ENCODE results near the gene PPP1R9A. TPM values are rescaled to one million over a fixed set of nuclear protein-coding genes. Genes with fewer than 3 reads are reported as not detected.

The PPP1R9A gene
- total and polyA plus RNA-seq, 10 of the 15 experiments (the other 5 are each of a cell fraction or from before 2014, with no cell fraction given): 0.04 to 0.12 TPM; not detected in 8

DNA sequence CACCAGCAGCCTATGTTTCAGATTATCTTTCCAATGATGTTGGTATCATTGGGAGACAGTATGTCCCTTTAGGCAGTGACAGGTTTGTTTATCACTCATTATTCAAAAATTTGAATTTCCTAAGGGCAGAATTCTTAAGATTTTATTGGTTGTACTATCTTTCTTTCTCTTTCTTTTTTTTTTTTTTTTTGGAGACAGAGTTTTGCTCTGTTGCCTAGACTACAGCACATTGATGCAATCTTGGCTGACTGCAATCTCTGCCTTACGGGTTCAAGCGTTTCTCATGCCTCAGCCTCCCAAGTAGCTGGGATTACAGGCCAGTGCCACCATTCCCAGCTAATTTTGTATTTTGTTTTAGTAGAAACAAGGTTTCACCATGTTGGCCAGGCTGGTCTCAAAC is 305.8 kb downstream of the PPP1R9A start:
- Histone ChIP-seq H3K4me2 (ENCODE audit: control insufficient read depth, insufficient read depth) (no peak overlapping the region), H2AFZ (ENCODE audit: control insufficient read depth, low read depth, low read length) (no peak overlapping the region), H3K9ac (ENCODE audit: control insufficient read depth, insufficient read depth, low read length) (no peak overlapping the region), H3K9me3 (replicated peaks; ENCODE audit: control insufficient read depth, insufficient read depth, low read length) (no peaks in the 10 kb centered on the region), H3K4me1 (ENCODE audit: control insufficient read depth, insufficient read depth, low read length) (no peaks in the 10 kb centered on the region), H3K36me3 (ENCODE audit: control insufficient read depth in 2 of 2, insufficient read depth in 2 of 2, low read length in 1 of 2) (no peaks in the 10 kb centered on the region), H3K27ac (ENCODE audit: control insufficient read depth, insufficient read depth) (no peak overlapping the region), H4K20me1 (ENCODE audit: control insufficient read depth, insufficient read depth) (no peaks in the 10 kb centered on the region), H3K4me3 (no peak overlapping the region), H3K79me2 (ENCODE audit: control insufficient read depth, insufficient read depth, low read length) (no peaks in the 10 kb centered on the region), H3K27me3 (replicated peaks in 1 of 2; ENCODE audit: control insufficient read depth in 2 of 2, insufficient read depth in 2 of 2, low read length in 1 of 2) (no peaks in the 10 kb centered on the region)
- ChIA-PET POLR2A (no interaction called here), SMC1A (ENCODE audit: uncharacterized antibody, unreplicated experiment) (no interaction called here), RAD21 (ENCODE audit: unreplicated experiment) (no interaction called here), CTCF (interaction anchor here (1.3 kb wide), 1 partner anchor 764 kb away, joined by 3 read pairs; no protein-coding TSS in a partner anchor)
- no peak for TF ChIP-seq ZSCAN29 (IDR thresholded peaks at IDR 0.05)
- TF ChIP-seq MTA3 (IDR thresholded peaks at IDR 0.05; ENCODE audit: borderline replicate concordance, low read length): no peak
- TF ChIP-seq, protein P1, sequence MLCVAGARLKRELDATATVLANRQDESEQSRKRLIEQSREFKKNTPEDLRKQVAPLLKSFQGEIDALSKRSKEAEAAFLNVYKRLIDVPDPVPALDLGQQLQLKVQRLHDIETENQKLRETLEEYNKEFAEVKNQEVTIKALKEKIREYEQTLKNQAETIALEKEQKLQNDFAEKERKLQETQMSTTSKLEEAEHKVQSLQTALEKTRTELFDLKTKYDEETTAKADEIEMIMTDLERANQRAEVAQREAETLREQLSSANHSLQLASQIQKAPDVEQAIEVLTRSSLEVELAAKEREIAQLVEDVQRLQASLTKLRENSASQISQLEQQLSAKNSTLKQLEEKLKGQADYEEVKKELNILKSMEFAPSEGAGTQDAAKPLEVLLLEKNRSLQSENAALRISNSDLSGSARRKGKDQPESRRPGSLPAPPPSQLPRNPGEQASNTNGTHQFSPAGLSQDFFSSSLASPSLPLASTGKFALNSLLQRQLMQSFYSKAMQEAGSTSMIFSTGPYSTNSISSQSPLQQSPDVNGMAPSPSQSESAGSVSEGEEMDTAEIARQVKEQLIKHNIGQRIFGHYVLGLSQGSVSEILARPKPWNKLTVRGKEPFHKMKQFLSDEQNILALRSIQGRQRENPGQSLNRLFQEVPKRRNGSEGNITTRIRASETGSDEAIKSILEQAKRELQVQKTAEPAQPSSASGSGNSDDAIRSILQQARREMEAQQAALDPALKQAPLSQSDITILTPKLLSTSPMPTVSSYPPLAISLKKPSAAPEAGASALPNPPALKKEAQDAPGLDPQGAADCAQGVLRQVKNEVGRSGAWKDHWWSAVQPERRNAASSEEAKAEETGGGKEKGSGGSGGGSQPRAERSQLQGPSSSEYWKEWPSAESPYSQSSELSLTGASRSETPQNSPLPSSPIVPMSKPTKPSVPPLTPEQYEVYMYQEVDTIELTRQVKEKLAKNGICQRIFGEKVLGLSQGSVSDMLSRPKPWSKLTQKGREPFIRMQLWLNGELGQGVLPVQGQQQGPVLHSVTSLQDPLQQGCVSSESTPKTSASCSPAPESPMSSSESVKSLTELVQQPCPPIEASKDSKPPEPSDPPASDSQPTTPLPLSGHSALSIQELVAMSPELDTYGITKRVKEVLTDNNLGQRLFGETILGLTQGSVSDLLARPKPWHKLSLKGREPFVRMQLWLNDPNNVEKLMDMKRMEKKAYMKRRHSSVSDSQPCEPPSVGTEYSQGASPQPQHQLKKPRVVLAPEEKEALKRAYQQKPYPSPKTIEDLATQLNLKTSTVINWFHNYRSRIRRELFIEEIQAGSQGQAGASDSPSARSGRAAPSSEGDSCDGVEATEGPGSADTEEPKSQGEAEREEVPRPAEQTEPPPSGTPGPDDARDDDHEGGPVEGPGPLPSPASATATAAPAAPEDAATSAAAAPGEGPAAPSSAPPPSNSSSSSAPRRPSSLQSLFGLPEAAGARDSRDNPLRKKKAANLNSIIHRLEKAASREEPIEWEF (IDR thresholded peaks at IDR 0.05; ENCODE audit: insufficient replicate concordance, low read depth, low read length): no peak
- TF ChIP-seq, protein P2, sequence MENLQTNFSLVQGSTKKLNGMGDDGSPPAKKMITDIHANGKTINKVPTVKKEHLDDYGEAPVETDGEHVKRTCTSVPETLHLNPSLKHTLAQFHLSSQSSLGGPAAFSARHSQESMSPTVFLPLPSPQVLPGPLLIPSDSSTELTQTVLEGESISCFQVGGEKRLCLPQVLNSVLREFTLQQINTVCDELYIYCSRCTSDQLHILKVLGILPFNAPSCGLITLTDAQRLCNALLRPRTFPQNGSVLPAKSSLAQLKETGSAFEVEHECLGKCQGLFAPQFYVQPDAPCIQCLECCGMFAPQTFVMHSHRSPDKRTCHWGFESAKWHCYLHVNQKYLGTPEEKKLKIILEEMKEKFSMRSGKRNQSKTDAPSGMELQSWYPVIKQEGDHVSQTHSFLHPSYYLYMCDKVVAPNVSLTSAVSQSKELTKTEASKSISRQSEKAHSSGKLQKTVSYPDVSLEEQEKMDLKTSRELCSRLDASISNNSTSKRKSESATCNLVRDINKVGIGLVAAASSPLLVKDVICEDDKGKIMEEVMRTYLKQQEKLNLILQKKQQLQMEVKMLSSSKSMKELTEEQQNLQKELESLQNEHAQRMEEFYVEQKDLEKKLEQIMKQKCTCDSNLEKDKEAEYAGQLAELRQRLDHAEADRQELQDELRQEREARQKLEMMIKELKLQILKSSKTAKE (IDR thresholded peaks at IDR 0.05; ENCODE audit: low read depth, poor library complexity, severe bottlenecking): no peak
- TF ChIP-seq DPF2 (IDR thresholded peaks at IDR 0.05): no peak
- TF ChIP-seq NFYB (IDR thresholded peaks at IDR 0.05; ENCODE audit: insufficient read depth, low read depth, low read length): no peak
- no peak for TF ChIP-seq EED (IDR thresholded peaks at IDR 0.05; ENCODE audit: low read depth)
- TF ChIP-seq, protein P3, sequence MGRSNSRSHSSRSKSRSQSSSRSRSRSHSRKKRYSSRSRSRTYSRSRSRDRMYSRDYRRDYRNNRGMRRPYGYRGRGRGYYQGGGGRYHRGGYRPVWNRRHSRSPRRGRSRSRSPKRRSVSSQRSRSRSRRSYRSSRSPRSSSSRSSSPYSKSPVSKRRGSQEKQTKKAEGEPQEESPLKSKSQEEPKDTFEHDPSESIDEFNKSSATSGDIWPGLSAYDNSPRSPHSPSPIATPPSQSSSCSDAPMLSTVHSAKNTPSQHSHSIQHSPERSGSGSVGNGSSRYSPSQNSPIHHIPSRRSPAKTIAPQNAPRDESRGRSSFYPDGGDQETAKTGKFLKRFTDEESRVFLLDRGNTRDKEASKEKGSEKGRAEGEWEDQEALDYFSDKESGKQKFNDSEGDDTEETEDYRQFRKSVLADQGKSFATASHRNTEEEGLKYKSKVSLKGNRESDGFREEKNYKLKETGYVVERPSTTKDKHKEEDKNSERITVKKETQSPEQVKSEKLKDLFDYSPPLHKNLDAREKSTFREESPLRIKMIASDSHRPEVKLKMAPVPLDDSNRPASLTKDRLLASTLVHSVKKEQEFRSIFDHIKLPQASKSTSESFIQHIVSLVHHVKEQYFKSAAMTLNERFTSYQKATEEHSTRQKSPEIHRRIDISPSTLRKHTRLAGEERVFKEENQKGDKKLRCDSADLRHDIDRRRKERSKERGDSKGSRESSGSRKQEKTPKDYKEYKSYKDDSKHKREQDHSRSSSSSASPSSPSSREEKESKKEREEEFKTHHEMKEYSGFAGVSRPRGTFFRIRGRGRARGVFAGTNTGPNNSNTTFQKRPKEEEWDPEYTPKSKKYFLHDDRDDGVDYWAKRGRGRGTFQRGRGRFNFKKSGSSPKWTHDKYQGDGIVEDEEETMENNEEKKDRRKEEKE (IDR thresholded peaks at IDR 0.05): no peak
- no peak for TF ChIP-seq SREBF1 (IDR thresholded peaks at IDR 0.05; ENCODE audit: low read length)
- TF ChIP-seq TAF1 (IDR thresholded peaks at IDR 0.05; ENCODE audit: borderline replicate concordance, low read depth, low read length): no peak
- TF ChIP-seq IRF4 (IDR thresholded peaks at IDR 0.05; ENCODE audit: low read depth, low read length): no peak
- TF ChIP-seq NRF1 (conservative IDR thresholded peaks at IDR 0.05; ENCODE audit: low read depth, low read length): no peak
- WGBS (ENCODE audit: insufficient coverage, insufficient replicate concordance, low lambda C conversion rate, missing lambda C conversion rate): 23% methylated on average over 2 of the region's 2 CpGs
- DNase-seq (ENCODE audit: low read depth, low spot score) (no peak), ATAC-seq (no peak), FAIRE-seq (no peak)
- intact Hi-C loops (cut with micrococcal nuclease; ENCODE audit: unreplicated experiment) (no loop called here), in situ Hi-C loops (cut with MboI) (no loop called here)
- no TSS peak for BruUV-seq (replicated peaks)

Measured in GM12878 (cell line).